GM21717 (cell line): ENCODE results near the gene PARD3.

Source experiments
- ATAC-seq: cut with Tn5 transposase; IDR thresholded peaks from one replicate; pipeline ENCODE4 v1.9.1; 2021; ENCODE audit warnings: mild to moderate bottlenecking, moderate library complexity; ENCODE audit not compliant: unreplicated experiment

The PARD3 gene

GRCh38 chr10:34125702-34126101 is 689.4 kb downstream of the PARD3 start:
- ATAC-seq, result no peak

GRCh38 chr10:34124522-34125035 is 690.5 kb downstream of the PARD3 start:
- ATAC-seq, result no peak

- no peak for ATAC-seq
Measured at GRCh38 chr10:34121781-34122622, 693.1 kb downstream of the PARD3 start.

- ATAC-seq, result no peak
Measured at GRCh38 chr10:34121125-34121753, 693.9 kb downstream of the PARD3 start.

- no peak for ATAC-seq
Measured at GRCh38 chr10:34119456-34119855, 695.6 kb downstream of the PARD3 start.

GRCh38 chr10:34116681-34117271 is 698.3 kb downstream of the PARD3 start:
- no peak for ATAC-seq

GRCh38 chr10:34116220-34116641 is 698.9 kb downstream of the PARD3 start:
- ATAC-seq, result no peak

GRCh38 chr10:34114914-34115313 is 700.2 kb downstream of the PARD3 start:
- no peak for ATAC-seq

- ATAC-seq, result no peak
Measured at GRCh38 chr10:34113504-34114225, 701.4 kb downstream of the PARD3 start.

- ATAC-seq, result no peak
Measured at GRCh38 chr10:34112171-34112782, 702.8 kb downstream of the PARD3 start.

GRCh38 chr10:34111179-34111578 is 703.9 kb downstream of the PARD3 start:
- no peak for ATAC-seq

- ATAC-seq, result no peak
Measured at GRCh38 chr10:34109952-34110702, 705.0 kb downstream of the PARD3 start.

- no peak for ATAC-seq
Measured at GRCh38 chr10:34109495-34109894, 705.6 kb downstream of the PARD3 start.

- no peak for ATAC-seq
Measured at GRCh38 chr10:34107626-34108516, 707.2 kb downstream of the PARD3 start.

GRCh38 chr10:34106356-34106885 is 708.7 kb downstream of the PARD3 start:
- no peak for ATAC-seq

GRCh38 chr10:34104829-34105572 is 710.1 kb downstream of the PARD3 start:
- ATAC-seq, result no peak

GRCh38 chr10:34102893-34103506 is 712.1 kb downstream of the PARD3 start:
- ATAC-seq, result no peak
